ENCODE results near the gene XXYLT1.

Gene XXYLT1

GRCh38 chr3:195036974-195037373 lies 234.0 kb downstream of the XXYLT1 start:
- ChIA-PET CTCF (no interaction called here), POLR2A (no interaction called here)
- DNase-seq (ENCODE audit: extremely low spot score), result no peak
- no peak for TF ChIP-seq CTCF (IDR thresholded peaks at IDR 0.05; ENCODE audit: control extremely low read depth, extremely low read depth, low read depth, missing control alignments)

GRCh38 chr3:195036574-195036973 lies 234.4 kb downstream of the XXYLT1 start:
- CTCF ChIA-PET, result no interaction called here
- no peak for DNase-seq (ENCODE audit: extremely low spot score)
- POLR2A ChIA-PET, result no interaction called here
- TF ChIP-seq CTCF (IDR thresholded peaks at IDR 0.05; ENCODE audit: control extremely low read depth, extremely low read depth, low read depth, missing control alignments), result no peak

GRCh38 chr3:195036203-195036505 lies 234.8 kb downstream of the XXYLT1 start:
- TF ChIP-seq CTCF (IDR thresholded peaks at IDR 0.05; ENCODE audit: control extremely low read depth, extremely low read depth, low read depth, missing control alignments), result no peak
- CTCF ChIA-PET, result no interaction called here
- DNase-seq (ENCODE audit: extremely low spot score), result no peak
- POLR2A ChIA-PET, result no interaction called here

- DNase-seq (ENCODE audit: extremely low spot score), result no peak
- ChIA-PET CTCF (no interaction called here), POLR2A (no interaction called here)
- no peak for TF ChIP-seq CTCF (IDR thresholded peaks at IDR 0.05; ENCODE audit: control extremely low read depth, extremely low read depth, low read depth, missing control alignments)
Measured at GRCh38 chr3:195035345-195036202, 235.4 kb downstream of the XXYLT1 start.

GRCh38 chr3:195034541-195034940 lies 236.4 kb downstream of the XXYLT1 start:
- DNase-seq (ENCODE audit: extremely low spot score), result no peak
- POLR2A ChIA-PET, result no interaction called here
- TF ChIP-seq CTCF (IDR thresholded peaks at IDR 0.05; ENCODE audit: control extremely low read depth, extremely low read depth, low read depth, missing control alignments), result no peak
- CTCF ChIA-PET, result no interaction called here

- ChIA-PET POLR2A (no interaction called here), CTCF (no interaction called here)
Measured at GRCh38 chr3:195034101-195034500, 236.9 kb downstream of the XXYLT1 start.

More at GRCh38 chr3:195034101-195034500, 236.9 kb downstream of the XXYLT1 start:
- no peak for TF ChIP-seq CTCF (IDR thresholded peaks at IDR 0.05; ENCODE audit: control extremely low read depth, extremely low read depth, low read depth, missing control alignments)
- DNase-seq (ENCODE audit: extremely low spot score), result no peak

Data from GM10248 (cell line).